ENCODE results near the gene CDC42BPB.

CDC42BPB gene

GRCh38 chr14:103093856-103094405 lies 36.6 kb upstream of the CDC42BPB start:
- DNase-seq = no peak

DNA sequence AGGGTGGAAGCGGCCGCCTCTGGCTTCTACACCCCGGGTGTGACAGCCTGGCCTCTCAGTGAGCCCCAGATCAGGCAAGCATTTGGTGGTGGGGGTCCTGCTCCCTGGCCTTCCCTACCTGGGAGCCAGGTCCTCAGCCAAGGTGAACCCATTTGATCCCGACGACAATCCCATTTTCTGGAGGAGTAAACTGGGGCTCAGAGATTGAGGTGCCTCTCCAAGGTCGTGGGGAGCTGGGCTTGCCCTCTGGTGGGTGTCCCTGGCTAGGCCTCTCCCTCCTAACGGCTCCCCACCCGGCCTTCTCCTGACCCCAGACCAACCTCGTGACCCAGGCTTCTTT lies 34.5 kb upstream of the CDC42BPB start:
- DNase-seq = no peak

DNA sequence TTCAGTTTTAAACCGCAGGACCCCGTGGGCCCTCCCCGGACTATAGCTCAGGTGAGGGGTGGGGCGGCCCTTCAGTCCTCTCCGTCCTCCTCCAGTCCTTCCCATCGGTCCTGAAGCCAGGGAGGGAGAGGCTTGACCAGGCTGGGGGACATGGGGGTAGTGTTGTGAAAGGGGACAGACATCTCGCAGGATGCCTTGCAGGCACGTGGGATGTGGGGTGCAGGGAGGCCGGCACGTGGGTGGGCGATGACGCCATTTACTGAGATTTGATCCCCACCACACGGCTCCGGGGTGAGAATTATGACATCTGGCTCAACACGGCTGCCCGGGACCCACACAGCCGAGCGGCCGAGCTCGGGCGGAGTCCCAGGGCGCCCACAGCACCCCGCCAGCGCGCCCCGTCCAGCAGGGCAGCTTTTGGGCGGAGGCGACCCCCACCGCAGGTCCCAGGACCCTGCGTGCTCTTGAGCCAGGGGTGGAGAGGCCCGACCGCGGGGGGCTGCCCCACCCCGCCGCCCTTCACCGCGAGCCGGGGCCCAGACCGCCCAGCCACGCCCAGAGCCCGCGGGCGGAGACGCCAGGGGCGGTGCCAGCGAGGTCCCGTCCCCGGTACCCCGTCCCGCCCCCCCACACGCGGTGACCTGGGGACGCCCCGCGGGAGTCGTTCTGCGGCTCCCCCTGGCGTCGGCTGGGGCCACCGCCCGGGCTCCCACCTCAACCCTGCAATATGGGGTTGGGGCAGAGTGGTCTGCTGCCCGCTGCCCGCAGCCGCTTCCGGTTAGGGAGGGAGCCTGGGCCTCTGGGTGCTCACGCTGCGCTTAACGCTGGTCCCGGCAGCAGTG lies 33.9 kb upstream of the CDC42BPB start:
- peak; percentile 20 to 41 for DNase-seq

DNA sequence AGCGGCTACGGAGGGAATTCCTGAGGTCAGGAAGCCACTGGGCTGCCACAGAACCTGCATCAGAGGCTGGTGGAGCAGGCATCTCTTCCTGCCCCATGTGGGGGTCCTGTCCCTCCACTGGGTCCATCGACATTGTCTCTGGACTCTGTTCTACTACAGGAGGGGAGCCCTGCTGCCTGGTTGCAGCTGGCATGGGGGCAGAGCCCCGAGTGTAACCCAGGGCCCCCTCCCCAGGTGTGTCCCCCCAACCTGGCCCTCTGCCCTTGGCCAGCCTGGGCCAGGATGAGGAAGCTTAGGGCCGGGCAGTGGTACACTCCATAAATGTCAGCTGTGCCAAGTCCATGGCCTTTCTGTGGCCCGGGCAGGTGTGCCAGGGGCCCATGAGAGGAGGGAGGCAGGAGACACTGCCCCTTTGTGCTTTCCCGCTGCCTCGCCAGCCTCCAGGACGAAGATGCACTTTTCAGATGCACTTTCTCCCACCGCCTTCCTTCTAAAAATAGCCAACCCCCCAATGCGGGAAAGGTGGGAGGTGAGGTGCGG lies 33.2 kb upstream of the CDC42BPB start:
- no peak for DNase-seq

DNA sequence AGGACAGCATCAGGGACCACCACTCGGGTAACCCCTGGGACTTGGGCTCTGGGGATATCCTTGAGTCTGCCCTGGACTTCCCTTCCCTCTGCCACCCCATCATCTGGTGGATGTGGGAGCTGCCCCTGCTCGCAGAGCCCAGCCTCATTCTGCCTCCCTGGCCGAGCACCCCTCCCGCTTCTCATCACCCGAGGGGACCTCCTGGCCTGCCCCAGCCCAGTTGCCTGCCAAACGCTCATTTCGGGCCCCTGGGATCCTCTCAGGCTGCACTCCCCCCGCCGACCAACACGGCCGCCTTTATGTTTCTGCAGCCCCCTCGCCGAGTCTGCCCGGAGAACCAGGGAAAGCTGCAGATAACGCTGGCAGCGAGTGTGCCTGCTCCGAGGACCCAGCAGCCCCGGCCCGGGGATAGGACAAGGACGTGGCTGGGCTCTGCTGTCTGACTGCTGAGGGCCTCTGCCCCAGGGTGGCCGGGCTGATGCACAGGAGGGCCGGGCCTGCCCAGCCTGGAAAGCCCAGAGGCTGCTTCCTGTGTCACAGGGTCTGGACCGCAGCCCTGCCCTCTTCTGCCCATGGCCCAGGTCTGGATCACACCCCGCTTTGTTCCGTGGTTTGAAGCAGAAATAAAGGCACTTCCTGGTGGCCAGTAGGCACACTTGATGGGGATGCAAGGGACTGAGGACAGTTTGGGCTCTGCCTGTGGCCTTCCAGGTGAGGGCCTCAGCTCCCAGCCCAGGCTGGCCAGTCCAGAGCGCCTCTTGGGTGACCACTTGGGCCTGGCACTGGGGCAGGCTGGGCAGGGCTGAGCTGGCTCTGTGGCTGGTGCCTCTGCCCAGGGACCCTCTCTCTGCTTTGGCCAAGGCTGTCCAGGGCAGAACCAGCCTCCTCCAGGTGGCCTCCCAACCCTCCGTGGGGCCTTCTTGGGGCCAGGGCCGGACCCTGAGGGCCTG lies 32.3 kb upstream of the CDC42BPB start:
- no peak for DNase-seq

DNA sequence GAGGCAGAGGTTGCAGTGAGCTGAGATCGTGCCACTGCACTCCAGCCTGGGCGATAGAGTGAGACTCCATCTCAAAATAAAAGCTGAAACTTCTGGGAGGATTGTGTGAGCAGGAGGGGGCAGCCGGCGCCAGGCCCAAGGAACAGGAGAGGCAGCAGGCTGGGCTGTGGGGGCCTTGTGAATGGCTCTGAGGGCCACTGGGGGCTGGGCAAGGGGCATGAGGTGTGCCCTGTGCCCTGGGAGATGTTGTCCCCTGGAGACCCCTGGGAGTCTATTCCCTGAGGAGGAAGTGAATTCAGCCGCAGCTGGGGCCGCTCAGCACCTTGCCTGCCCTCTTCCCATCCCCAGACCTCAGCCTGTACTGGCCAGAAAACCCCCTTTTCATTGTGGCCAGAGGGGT lies 31.6 kb upstream of the CDC42BPB start:
- DNase-seq = no peak

DNA sequence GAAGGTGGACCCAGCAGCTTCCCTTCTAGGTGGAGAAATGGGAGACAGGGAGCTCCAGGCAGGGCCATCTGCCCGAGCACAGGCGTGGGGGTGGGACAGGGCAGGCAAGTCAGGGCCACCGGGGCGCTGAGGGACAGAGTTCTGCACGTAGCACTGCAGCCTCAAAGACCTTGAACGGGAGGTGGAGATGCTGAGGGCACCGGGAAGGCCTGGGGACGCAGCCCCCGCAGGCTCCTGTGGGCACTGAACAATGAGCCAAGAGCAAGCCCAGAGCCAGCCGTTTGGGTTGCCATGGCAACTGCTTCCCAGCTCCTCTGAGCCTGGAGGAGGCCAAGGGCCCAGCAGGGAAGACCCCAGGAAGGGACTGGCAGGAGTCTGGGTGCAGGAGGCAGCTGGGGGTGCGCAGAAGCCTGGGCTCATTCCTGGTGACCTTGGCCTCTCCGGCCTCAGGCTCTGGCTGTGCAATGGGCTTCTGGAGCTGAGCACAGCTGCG lies 30.0 kb upstream of the CDC42BPB start:
- no peak for DNase-seq

DNA sequence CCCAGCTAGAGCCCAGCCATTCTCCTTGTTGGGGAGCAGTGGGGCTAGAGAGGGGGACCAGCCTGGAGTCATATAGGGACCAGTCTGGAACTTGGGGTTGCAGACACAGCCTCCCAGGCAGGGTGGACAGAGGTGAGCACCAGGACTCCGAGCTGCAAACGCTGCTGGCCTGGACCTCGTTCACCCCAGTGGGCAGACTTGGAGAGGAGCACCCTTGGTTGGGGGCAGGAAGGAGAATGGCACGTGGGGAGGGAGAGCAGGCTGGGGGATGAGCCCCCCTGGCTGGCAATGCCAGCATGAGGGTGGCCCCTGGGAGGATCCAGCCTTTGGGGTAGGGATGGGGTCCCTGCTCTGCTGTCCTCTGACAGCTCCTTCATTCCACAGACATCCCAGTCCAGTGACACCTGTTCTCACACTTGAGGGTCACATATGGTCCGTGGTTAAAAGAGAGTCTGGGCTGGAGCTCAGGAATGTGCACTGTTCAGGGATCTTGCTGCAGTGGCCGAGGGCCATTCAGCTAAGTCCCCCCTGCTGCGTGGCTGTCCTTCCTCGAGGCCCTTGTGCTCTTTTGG lies 29.5 kb upstream of the CDC42BPB start:
- no peak for DNase-seq

DNA sequence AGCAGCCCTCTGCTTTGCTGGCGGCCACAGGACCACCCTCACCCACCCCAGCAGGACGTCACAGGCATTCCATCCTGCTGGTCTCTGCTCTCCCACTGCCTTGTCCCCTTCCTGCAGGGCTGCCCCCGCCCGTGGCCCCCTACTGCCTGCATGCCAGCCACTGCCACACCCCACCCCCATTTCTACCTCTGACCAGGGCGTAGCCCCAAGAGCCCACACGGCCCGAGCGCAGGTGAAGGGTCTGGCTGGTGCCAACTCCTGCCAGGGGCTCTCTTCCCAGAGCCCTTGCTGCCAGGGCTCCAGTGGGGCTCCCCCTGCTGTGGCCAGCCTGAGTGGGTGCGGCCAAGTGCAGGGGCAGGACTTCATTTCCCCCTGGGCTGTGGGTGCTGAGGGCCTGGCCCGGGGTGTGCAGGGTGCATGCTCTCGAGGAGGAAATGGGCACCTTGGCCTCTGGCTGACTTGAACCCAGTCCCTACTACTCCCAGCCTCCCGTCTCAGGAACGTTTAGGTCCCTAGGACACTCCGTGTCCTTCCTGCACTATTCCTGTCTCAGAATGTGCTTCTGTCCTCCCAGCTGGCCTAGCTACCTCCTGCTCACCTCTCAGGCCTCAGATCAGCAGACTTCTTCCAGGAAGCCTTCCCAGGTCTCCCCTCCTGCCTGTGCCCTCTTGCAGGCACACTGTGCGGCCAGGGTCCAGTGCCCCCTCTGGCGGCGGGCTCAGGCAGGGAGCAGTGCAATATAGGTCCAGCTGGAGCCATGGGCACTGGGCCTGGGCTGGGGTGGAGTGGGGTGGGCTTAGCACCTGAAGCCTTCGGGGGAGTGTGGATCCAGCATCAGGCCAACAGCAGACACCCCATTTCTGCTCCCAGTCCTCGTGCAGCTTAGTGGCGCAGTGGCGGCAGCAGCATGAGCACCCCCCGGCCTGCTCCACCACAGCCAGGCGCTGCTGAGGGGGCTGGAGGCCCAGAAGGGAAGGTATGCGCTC lies 28.1 kb upstream of the CDC42BPB start:
- DNase-seq = no peak

DNA sequence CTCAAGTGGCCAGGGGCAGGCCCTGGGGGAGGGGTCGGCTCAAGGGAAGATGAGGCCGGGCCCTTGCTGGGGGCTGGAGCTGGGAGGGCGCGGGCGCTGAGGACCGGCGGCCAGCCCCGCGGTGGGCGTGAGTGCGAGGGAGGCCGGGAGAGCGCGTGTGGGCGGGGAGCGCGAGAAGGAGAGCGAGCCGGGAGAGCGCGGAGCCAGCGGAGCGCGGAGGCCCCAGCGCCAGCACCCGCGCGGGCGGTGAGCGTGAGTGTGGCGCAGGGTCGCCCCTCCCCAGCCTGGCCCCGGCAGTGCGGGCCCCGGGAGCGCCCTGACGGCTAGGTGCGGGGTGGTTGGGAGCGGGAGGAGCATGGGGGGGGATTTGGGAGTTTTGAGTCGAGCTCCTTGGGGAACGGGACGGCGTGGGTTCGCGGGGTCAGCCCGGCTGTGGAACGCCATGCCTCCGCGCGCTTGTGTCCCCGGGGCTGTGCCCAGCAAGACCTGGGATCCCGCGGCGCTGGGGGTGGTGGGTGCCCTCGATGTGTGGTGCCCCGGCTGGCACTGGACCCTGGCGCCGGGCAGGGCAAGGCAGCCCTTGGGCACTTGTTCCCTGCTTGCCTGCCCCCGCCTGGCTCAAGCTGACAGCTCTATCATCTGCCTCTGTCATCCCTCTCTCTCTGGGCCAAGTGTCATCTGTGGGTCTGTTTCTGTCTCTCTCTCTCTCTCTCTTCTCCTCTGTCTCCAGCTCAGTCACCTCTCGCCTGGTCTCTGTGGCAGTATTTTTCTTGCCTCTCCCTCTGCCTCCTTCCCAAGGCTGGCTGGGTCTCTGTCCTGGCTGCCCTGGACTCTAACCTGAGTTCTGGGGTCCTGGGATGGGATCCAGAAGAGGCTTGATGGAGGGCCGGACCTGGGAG lies 26.9 kb upstream of the CDC42BPB start, which contains the start of gene LBHD2:
Gene LBHD2 (plus strand): TSS at position 190 of the 899 bp plus-strand sequence. CDS start 1,803 bp downstream, outside the sequence.
- no peak for DNase-seq

DNA sequence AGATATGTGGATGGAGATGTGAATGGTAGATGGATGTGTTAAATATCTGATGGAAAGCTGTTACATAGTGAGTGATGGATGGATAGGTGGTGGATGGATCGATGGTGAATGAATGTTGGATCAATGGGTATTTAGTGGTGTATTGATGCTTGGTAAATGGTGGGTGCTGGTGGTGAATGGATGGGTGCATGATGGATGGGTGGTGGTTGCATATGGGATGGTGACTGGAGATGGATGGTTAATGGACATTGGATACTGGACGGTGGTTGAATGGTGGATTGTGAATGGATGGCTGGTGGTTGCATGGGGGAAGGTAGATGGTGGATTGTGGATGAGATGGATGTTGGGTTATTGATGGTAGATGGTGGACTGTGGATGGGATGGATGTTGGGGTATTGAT lies 24.6 kb upstream of the CDC42BPB start:
- no peak for DNase-seq

DNA sequence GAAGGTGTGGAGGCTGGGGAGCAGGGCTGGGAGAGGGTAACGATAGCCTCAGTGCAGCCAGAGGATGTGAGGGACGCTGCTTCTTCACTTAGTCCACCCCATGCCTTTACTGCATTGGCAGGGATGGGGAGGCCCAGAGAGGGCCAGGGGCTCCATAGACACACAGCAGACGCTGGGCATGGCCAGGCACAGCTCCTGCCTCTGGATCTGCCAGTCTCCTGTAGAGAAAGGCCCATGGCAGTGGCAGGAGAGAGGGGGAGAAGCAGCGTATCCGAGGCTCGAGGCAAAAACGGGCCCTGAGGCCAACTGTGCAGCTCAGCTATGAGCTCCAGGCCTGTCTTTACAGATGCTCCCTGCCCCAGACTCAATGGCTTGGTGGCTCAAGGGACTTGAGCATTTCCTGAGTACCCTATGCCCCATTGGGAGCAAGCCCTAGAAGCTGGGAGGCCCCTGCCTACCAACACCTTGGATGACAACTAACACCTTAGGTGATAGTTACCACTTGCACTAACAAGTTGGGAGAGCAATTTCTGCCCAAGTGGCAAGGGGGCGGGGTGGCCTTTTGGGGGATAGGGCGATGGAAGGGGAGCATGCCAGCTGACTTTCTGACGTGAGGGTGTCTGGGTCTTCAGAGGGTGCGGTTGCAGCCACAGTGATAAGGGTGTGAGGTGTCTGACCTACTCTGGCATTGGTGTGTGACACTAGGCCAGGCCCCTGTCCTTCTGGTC lies 21.7 kb upstream of the CDC42BPB start:
- no peak for DNase-seq

- DNase-seq = peak; percentile 29 to 63
Observed at GRCh38 chr14:103078420-103078749, 21.0 kb upstream of the CDC42BPB start.

DNA sequence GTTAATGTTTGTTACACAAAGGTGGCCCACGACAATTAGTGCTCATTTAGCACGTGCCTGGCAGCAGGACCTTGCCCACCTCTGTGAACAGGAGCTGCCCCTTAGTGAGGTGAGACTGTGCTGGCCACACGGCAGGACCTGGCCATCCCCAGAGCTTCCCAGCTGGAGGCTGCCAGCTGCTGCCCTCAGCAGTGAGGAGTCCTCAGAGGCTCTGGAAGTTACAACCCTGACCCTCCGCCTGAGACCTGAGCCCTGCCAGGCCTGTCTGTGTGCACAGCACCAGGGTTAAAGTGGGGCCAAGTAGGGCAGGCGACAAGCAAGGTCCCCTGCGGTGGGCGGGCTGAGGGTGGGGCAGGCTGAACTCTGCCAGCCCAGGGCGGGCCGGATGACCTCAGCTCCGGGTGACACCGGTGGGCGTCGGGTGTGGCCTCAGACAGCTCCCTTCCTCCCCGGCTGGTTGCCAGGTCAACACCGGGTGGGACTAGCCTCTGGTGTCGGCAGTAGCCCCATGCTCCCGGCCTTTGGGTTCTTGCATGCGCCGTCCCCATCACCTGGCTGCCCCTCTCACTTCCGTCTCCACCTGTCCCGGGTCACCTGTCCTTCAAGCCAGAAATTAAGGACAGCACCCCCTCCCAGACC lies 17.5 kb upstream of the CDC42BPB start:
- no peak for DNase-seq

DNA sequence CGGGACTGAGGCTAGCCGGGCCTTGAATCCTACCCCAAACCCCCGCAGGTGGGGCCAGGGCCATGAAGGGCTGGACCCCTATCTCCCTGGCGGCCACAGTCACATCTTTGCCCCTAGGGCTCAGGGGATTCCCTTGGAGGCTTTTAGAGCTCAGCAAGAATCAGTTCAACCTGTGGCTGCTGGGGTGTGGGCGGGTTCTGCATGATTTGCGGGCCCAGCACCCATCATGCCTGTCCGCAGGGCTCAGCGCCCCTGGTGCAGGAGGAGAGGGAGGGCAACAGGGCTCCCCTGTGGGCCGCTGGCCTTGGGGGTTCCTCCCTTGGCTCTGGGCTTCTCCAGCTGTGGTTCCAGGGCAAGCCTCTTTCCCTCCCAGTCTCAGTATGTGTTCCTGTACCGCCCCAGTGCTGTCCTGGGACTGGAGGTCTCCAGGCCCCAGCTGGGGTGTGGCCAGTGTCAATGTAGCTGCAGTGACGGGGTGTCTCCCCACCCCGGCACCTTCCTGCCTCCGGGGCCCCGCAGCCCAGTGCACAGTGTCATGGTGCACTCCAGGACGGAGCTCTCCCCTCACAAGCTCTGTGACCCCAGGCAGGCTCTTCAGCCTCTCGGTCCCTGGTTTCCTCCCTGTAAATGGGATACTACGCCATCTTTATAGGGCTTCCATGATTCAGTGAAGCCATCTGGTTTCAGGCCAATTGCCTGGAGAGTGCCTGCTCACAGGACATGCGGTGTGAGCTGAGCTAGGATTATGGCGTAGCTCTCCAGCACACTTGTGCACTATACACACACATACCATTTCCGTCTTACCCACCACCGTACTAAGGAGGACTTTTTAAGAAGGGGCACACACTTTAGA lies 16.8 kb upstream of the CDC42BPB start:
- DNase-seq = no peak

DNA sequence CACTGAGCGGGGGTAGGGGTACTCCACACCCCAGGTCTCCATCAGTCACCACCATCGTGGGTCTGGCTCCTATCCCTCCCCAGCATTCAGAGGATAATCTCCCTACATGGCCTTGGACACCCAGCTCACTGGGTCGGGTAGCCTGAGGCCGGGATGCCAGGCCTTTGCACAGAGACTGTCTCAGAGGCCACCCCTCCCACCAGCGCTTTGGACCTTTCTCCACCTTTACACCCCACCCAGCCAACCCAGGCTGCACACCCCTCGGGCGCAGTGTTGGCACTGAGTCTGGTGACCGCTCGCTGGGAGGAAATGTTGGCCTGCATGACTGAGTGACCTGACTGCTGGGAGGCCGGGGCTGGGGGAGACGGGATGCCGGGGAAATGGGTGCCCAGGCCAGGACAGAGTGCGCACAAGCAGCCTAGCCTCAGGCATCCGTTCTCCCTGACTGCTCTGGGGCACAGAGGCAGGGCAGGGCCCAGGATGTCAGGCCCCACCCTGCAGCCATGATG lies 16.1 kb upstream of the CDC42BPB start:
- no peak for DNase-seq

GRCh38 chr14:103072595-103073366 lies 15.4 kb upstream of the CDC42BPB start:
- no peak for DNase-seq
